HG03139 (cell line): ENCODE measurements around the gene MAML2.

ENCODE experiments used
- ATAC-seq: cut with Tn5 transposase; IDR thresholded peaks from one replicate; pipeline ENCODE4 v1.9.1; 2021; ENCODE audit not compliant: unreplicated experiment

Gene MAML2

GRCh38 chr11:95996621-95997235, 346.3 kb downstream of the MAML2 start:
- ATAC-seq: no peak

GRCh38 chr11:95994329-95994728, 348.7 kb downstream of the MAML2 start:
- ATAC-seq: no peak

DNA sequence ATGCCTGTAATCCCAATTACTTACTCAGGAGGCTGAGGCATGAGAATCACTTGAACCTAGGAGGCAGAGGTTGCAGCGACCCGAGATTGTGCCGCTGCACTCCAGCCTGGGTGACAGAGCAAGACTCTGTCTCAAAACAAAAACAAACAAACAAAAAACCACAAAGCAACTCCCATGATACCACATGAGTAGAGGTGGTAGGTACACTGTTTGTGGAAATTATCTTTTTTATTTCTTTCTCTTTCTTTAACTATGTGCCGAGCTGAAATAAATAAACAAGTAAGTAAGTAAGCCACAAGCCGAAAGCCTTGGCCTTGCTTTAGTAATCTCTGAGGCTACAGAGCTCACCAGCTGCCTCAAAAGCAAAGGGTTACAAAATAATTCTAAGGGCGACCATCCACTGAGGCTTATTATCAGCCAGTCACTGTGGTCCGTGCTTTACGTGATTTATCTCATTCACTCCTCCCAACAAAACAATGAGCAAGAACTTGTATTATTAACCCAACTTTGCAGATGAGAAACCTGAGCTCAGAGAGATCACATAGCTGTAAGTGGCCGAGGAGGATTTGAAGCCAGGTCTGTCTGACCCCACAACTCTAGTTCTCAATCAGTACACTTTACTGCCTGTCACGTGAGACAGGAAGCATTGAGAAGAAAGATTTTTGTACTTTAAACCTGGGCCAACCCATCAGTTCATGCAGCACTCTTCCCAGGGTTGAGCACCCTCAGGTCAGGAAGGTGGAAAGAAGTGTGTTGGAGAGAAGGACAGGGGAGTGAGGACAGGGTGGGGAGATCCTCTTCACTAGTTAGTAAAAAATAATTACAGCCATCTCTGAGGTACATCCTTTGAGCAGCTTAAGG, 349.3 kb downstream of the MAML2 start:
- ATAC-seq: no peak

DNA sequence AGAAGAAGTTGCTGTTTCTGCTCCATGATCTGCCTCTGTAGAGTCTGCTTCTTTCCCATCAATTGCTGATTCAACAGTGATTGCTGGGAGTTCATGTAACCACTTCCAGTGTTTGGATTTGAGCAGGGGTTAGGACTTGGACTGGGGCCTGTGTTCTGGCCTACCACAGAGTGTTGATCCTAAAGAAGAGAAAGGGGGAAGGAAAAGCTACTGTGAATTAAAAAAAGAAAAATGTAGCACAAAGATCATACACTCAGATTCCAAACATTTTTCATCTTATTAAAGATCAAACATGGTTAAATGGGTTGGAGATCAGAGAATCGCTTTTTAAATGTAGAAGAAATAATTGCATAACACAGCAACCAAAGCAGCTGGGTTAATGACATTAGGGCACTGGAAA, 351.4 kb downstream of the MAML2 start:
- no peak for ATAC-seq

DNA sequence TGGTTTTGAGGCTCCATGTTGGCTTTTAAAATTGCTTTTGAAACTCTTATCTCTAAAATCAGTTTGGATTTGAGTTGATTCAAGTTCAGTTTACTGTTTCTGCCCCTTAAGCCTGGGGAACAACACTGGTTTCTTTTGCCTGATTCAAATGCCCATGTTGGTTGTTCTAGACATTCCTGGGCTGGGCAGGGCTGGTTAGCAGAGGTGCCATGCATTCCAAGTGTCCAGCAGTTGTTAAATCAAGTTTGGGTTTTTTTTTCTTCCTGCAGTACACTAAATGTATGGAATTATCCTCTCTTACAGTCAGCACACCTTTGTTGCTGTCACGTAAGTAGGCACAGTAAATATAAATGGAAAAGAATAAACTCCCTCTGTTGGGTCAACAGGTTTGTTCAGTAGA, 351.9 kb downstream of the MAML2 start:
- ATAC-seq: no peak

GRCh38 chr11:95989780-95990179, 353.2 kb downstream of the MAML2 start:
- ATAC-seq: no peak

DNA sequence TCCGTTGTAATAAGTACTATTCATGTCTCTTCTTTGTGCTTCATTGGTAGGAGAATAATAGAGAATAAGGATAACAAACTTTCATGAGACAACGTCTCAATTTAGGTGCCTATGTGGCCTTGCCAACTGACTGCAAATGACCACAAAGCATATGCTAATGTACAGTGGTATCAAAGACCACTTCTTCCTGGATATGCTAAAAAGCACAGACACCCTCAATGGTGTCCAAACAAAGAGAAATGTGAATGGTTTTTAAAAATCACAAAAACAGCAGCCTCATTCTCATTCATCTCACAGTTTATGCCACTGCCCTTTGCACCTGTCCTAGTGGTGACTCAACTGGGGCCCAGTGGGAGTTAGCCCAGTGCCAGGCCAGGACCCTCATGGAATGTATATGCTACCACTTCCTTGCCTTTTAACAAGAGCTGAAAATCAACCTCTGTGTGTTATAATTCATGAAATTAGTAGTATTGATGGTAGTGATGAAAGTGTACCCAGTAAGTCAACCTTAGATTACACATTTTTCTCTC, 353.9 kb downstream of the MAML2 start:
- ATAC-seq: no peak

- no peak for ATAC-seq
These were observed 357.7 kb downstream of the MAML2 start for GRCh38 chr11:95985174-95985808.

GRCh38 chr11:95984072-95984471, 358.9 kb downstream of the MAML2 start:
- no peak for ATAC-seq

DNA sequence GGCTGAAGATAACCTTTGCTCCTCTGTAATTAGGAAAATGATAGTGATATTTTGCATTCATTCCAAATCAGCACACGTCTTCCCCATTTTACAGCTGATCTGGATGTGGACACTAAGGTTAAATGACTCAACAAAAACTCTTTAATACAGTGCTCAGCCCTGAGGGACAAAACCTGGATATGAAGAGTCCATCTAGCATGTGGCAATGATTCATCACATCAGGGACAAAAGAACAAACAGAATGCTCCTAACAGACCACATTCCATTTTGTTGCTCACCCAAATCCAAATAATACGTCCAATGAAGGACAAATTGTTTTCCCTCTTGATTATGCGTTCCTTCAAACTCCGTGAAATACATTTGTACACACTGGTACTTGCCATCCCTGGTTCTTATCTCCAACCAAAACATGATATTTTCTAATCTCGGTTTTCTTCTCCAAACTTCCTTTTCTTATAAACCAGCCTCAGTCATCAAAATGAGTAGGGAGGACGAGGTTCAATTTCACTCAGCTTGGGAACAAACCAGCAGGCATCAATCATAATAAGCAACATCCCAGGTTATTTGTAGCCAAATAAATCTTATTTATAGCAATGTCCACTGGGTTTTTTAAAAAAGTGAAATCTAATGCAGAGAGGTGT, 365.3 kb downstream of the MAML2 start:
- no peak for ATAC-seq

DNA sequence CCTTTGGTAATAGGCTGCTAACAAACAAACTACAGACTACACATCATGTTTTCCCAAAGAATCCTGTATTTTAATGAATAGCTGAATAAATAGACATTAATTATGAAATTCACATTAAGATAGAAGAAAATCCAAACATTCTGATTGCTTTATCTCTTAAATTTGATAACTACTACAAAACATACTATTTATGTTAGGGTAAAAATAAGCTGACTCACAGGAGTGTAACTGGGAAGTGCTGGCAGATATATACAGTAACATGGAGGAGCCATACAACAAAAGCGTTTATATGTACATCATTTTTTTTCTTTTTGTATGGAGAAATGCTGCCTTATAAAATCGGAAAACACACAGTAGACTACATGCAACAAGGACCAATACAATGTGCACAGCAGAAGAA, 366.4 kb downstream of the MAML2 start:
- no peak for ATAC-seq

- no peak for ATAC-seq
These were observed 367.7 kb downstream of the MAML2 start for GRCh38 chr11:95975343-95975742.

DNA sequence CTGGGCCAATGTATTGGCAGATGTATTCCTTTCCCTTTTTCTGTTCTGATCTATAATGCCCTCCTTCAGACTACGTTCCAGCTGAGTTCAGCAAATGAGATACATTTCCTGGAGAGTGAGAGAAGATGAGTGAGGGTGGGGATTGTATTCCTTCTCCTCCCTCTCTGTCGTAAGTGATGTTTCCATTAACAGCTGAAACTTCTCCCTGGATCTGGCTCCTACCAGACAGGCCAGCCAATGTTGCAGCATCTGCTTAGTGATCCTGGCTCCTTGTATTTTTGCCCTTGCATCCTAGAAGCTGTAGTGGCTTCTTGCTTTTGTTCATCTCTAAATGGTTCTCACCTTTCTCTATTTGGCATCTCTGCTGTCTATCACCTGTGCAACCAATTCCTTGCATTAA, 370.9 kb downstream of the MAML2 start:
- ATAC-seq: no peak

GRCh38 chr11:95968585-95968984, 374.4 kb downstream of the MAML2 start:
- ATAC-seq: no peak

- ATAC-seq: no peak
These were observed 378.7 kb downstream of the MAML2 start for GRCh38 chr11:95964281-95964680.

DNA sequence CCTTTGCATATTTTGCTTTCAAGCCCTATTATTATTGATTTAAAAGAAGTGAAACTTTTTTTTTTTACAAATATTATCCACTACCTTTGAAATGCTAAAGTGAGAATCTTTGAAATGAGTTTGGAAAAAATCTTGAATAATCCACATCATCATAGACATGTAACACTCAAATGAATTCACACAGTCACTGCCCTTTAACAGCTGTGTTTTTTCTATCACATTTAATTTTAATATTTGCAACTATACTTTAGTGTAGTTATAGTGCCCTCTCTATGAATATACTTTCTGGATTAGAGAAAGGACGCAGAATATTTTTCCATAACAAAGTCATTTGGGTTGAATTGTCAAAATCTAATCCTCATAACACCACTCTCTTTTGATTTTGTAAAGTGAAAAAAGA, 381.2 kb downstream of the MAML2 start:
- ATAC-seq: no peak

- no peak for ATAC-seq
These were observed 392.1 kb downstream of the MAML2 start for GRCh38 chr11:95950905-95951304.

GRCh38 chr11:95948637-95949036, 394.4 kb downstream of the MAML2 start:
- no peak for ATAC-seq

DNA sequence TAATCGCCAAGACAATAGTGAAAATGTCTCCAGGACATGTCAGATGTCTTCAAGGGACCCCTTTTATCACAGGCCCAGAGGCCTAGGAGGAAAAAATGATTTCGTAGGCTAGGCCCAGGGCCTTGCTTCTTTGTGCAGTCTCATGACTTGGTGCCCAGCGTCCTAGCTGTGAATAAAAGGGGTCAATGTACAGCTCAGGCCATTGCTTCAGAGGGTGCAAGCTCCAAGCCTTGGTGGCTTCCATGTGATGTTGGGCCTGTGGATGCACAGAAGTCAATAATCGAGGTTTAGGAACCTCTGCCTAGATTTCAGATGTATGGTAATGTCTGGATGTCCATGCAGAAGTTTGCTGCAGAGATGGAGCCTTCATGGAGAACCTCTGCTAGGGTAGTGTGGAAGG, 398.4 kb downstream of the MAML2 start:
- ATAC-seq: no peak

GRCh38 chr11:95943546-95943945, 399.4 kb downstream of the MAML2 start:
- no peak for ATAC-seq

DNA sequence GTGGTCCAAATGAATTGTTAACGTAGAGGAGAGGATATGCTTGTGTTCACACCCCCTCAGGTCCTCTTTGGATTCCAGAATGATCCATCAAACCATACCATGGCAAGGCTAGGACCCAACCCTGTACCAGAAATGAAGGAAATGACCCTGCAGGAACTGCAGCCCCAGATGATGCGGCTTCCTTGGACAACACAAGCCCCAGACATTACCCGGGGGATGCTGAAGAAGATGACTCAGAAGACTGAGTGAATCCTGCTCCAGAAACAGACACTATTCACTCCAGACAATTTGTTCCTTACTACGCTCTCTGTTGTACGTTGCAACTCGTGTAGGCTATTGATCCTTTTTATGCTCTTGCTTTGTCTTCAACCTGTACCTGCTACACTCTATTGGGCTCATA, 403.9 kb downstream of the MAML2 start:
- ATAC-seq: no peak
